ENCODE results near the gene GTSE1. TPM values are rescaled to one million over a fixed set of nuclear protein-coding genes. Genes with fewer than 3 reads are reported as not detected.

Gene GTSE1
- total and polyA plus RNA-seq, 2 experiments from 2014 or later = 6.1 to 8.0 TPM

GRCh38 chr22:46329616-46330015 lies 32.9 kb downstream of the GTSE1 start:
- H3K9ac ChIP-seq = no peak overlapping the region
- H3K27me3 ChIP-seq (replicated peaks; ENCODE audit: insufficient read depth) = no peaks in the 10 kb centered on the region
- no peaks in the 10 kb centered on the region for H3K9me2 ChIP-seq (ENCODE audit: insufficient read depth)
- no peaks in the 10 kb centered on the region for H3K9me3 ChIP-seq (ENCODE audit: low read depth)
- no peak overlapping the region for H3K27ac ChIP-seq
- in situ Hi-C loops (cut with MboI) = no loop called here
- no peak for TF ChIP-seq EZH2 (IDR thresholded peaks at IDR 0.05; ENCODE audit: insufficient read depth, poor library complexity, severe bottlenecking)
- TF ChIP-seq EZH2phosphoT487 (IDR thresholded peaks at IDR 0.05; ENCODE audit: insufficient read depth, low read depth) = no peak
- H3K4me3 ChIP-seq = no peak overlapping the region
- H3F3A ChIP-seq (ENCODE audit: insufficient read depth) = no peaks in the 10 kb centered on the region
- H4K20me1 ChIP-seq (ENCODE audit: insufficient read depth) = no peaks in the 10 kb centered on the region
- DNase-seq = no peak
- H3K79me2 ChIP-seq (ENCODE audit: insufficient read depth) = no peaks in the 10 kb centered on the region
- H3K4me2 ChIP-seq (ENCODE audit: unreplicated experiment) = no peak overlapping the region
- H3K4me1 ChIP-seq (ENCODE audit: insufficient read depth) = no peaks in the 10 kb centered on the region
- H2AFZ ChIP-seq = no peak overlapping the region
- H3K36me3 ChIP-seq (ENCODE audit: low read depth) = no peaks in the 10 kb centered on the region
- WGBS, 2 experiments (ENCODE audit: low coverage in 1 of 2, low lambda C conversion rate in 2 of 2, missing lambda C conversion rate in 2 of 2) = 90 to 96% methylated on average over 8 of the region's 8 CpGs

GRCh38 chr22:46330426-46330825 lies 33.8 kb downstream of the GTSE1 start:
- in situ Hi-C loops (cut with MboI) = no loop called here
- no peak for DNase-seq
- 99% methylated on average over 4 of the region's 4 CpGs for WGBS, 2 experiments (ENCODE audit: low coverage in 1 of 2, low lambda C conversion rate in 2 of 2, missing lambda C conversion rate in 2 of 2)

GRCh38 chr22:46331496-46331895 lies 34.8 kb downstream of the GTSE1 start:
- DNase-seq = no peak
- H2AFZ ChIP-seq = no peak overlapping the region
- peaks cover 9% of the 10 kb centered on the region for H3K79me2 ChIP-seq (ENCODE audit: insufficient read depth)
- no peak overlapping the region for H3K4me3 ChIP-seq
- in situ Hi-C loops (cut with MboI) = no loop called here
- 96 to 98% methylated on average over 23 of the region's 23 CpGs for WGBS, 2 experiments (ENCODE audit: low coverage in 1 of 2, low lambda C conversion rate in 2 of 2, missing lambda C conversion rate in 2 of 2)
- H3K9me2 ChIP-seq (ENCODE audit: insufficient read depth) = no peaks in the 10 kb centered on the region
- TF ChIP-seq EZH2phosphoT487 (IDR thresholded peaks at IDR 0.05; ENCODE audit: insufficient read depth, low read depth) = no peak
- no peak for TF ChIP-seq EZH2 (IDR thresholded peaks at IDR 0.05; ENCODE audit: insufficient read depth, poor library complexity, severe bottlenecking)
- H3F3A ChIP-seq (ENCODE audit: insufficient read depth) = no peaks in the 10 kb centered on the region
- H3K36me3 ChIP-seq (ENCODE audit: low read depth) = no peaks in the 10 kb centered on the region
- H3K27ac ChIP-seq = no peak overlapping the region
- H3K4me2 ChIP-seq (ENCODE audit: unreplicated experiment) = no peak overlapping the region
- 0 out of 2 replicates have a peak, but pooled peaks cover under 1% of the 10 kb centered on the region for H3K4me1 ChIP-seq (ENCODE audit: insufficient read depth)
- H3K9me3 ChIP-seq (ENCODE audit: low read depth) = no peaks in the 10 kb centered on the region
- no peaks in the 10 kb centered on the region for H4K20me1 ChIP-seq (ENCODE audit: insufficient read depth)
- no peaks in the 10 kb centered on the region for H3K27me3 ChIP-seq (replicated peaks; ENCODE audit: insufficient read depth)
- no peak overlapping the region for H3K9ac ChIP-seq

More at GRCh38 chr22:46330426-46330825, 33.8 kb downstream of the GTSE1 start:
- no peak overlapping the region for H2AFZ ChIP-seq
- no peak overlapping the region for H3K4me3 ChIP-seq
- no peak for TF ChIP-seq EZH2phosphoT487 (IDR thresholded peaks at IDR 0.05; ENCODE audit: insufficient read depth, low read depth)
- TF ChIP-seq EZH2 (IDR thresholded peaks at IDR 0.05; ENCODE audit: insufficient read depth, poor library complexity, severe bottlenecking) = no peak
- no peak overlapping the region for H3K27ac ChIP-seq
- no peaks in the 10 kb centered on the region for H4K20me1 ChIP-seq (ENCODE audit: insufficient read depth)
- H3K9ac ChIP-seq = no peak overlapping the region
- H3K79me2 ChIP-seq (ENCODE audit: insufficient read depth) = no peaks in the 10 kb centered on the region
- no peak overlapping the region for H3K4me2 ChIP-seq (ENCODE audit: unreplicated experiment)
- no peaks in the 10 kb centered on the region for H3K27me3 ChIP-seq (replicated peaks; ENCODE audit: insufficient read depth)
- no peaks in the 10 kb centered on the region for H3K9me2 ChIP-seq (ENCODE audit: insufficient read depth)
- no peaks in the 10 kb centered on the region for H3K9me3 ChIP-seq (ENCODE audit: low read depth)
- no peaks in the 10 kb centered on the region for H3F3A ChIP-seq (ENCODE audit: insufficient read depth)
- no peaks in the 10 kb centered on the region for H3K36me3 ChIP-seq (ENCODE audit: low read depth)
- H3K4me1 ChIP-seq (ENCODE audit: insufficient read depth) = no peaks in the 10 kb centered on the region

- Histone ChIP-seq H3K36me3 (ENCODE audit: low read depth) (peaks cover 22% of the 10 kb centered on the region), H3K9ac (peak within 1 kb of the TSS; percentile 88), H3K4me2 (ENCODE audit: unreplicated experiment) (peak within 1 kb of the TSS; percentile 91), H3F3A (ENCODE audit: insufficient read depth) (no peaks in the 10 kb centered on the region), H3K9me3 (ENCODE audit: low read depth) (no peaks in the 10 kb centered on the region), H3K27me3 (replicated peaks; ENCODE audit: insufficient read depth) (no peaks in the 10 kb centered on the region), H3K27ac (peak within 1 kb of the TSS; percentile 73), H2AFZ (peak within 1 kb of the TSS; percentile 74), H3K4me3 (peak within 1 kb of the TSS; percentile 81), H4K20me1 (ENCODE audit: insufficient read depth) (no peaks in the 10 kb centered on the region), H3K9me2 (ENCODE audit: insufficient read depth) (no peaks in the 10 kb centered on the region), H3K4me1 (ENCODE audit: insufficient read depth) (peaks cover 9% of the 10 kb centered on the region; the same call in 1 of the 2 replicates), H3K79me2 (ENCODE audit: insufficient read depth) (peaks cover 48% of the 10 kb centered on the region)
- peak; percentile 96 for DNase-seq
- 0 to 2% methylated on average over 65 to 73 of the region's 93 CpGs for WGBS, 2 experiments (ENCODE audit: low coverage in 1 of 2, low lambda C conversion rate in 2 of 2, missing lambda C conversion rate in 2 of 2)
- no peak for TF ChIP-seq EZH2 (IDR thresholded peaks at IDR 0.05; ENCODE audit: insufficient read depth, poor library complexity, severe bottlenecking)
- no peak for TF ChIP-seq EZH2phosphoT487 (IDR thresholded peaks at IDR 0.05; ENCODE audit: insufficient read depth, low read depth)
- in situ Hi-C loops (cut with MboI) = no loop called here
Observed at GRCh38 chr22:46335201-46336118, 38.8 kb downstream of the GTSE1 start, which contains the start of gene TRMU. TSS of gene TRMU (plus strand) at chr22:46335714. CDS start at chr22:46335765, 51 bp downstream.
